Liver (tissue), 9 donors: Measurements from ENCODE around the gene COL4A1. TPM values are rescaled to one million over a fixed set of nuclear protein-coding genes. Genes with fewer than 3 reads are reported as not detected.

Experiments
- DNase-seq: peaks from one replicate; pipeline ENCODE4 v3.0.0-alpha.2; 2017; ENCODE audit warnings: low spot score
- H3K27ac ChIP-seq, 2 donors: one replicate each; pipeline ENCODE4 v1.7.0; 2013; ENCODE audit warnings: inconsistent platforms in 2 of 2, low read length in 2 of 2, control low read depth in 1 of 2, low read depth in 1 of 2, mild to moderate bottlenecking in 1 of 2
- H3K27me3 ChIP-seq, 4 donors: one replicate each; pipeline versions ENCODE4 v1.6.1 to v1.7.0; 2013; ENCODE audit warnings: low read length in 3 of 4, inconsistent platforms in 1 of 4, mild to moderate bottlenecking in 1 of 4, moderate library complexity in 1 of 4; ENCODE audit not compliant: control insufficient read depth in 4 of 4, insufficient read depth in 4 of 4
- H3K36me3 ChIP-seq, 4 donors: one replicate each; pipeline versions ENCODE4 v1.6.1 to v1.7.0; 2013; ENCODE audit warnings: low read length in 3 of 4, mild to moderate bottlenecking in 3 of 4, low read depth in 1 of 4, moderate library complexity in 1 of 4; ENCODE audit not compliant: control insufficient read depth in 4 of 4, insufficient read depth in 3 of 4
- H3K4me1 ChIP-seq, 4 donors: one replicate each; pipeline versions ENCODE4 v1.6.1 to v1.7.0; 2013; ENCODE audit warnings: low read length in 3 of 4, mild to moderate bottlenecking in 3 of 4, moderate library complexity in 1 of 4; ENCODE audit not compliant: control insufficient read depth in 4 of 4, insufficient read depth in 4 of 4
- H3K4me3 ChIP-seq, 3 donors: one replicate each; pipeline versions ENCODE4 v1.6.1 to v1.7.0; 2013; ENCODE audit warnings: low read length in 3 of 3, control low read depth in 1 of 3, low read depth in 1 of 3, mild to moderate bottlenecking in 1 of 3
- H3K9ac ChIP-seq, 2 donors: one replicate each; pipeline ENCODE4 v1.7.0; 2013; ENCODE audit warnings: low read length in 2 of 2, mild to moderate bottlenecking in 2 of 2, moderate library complexity in 2 of 2, control low read depth in 1 of 2, low read depth in 1 of 2
- H3K9me3 ChIP-seq, 4 donors: one replicate each; pipeline versions ENCODE4 v1.6.1 to v1.7.0; 2013; ENCODE audit warnings: low read length in 3 of 4; ENCODE audit not compliant: control insufficient read depth in 4 of 4
- ATF3 ChIP-seq: IDR thresholded peaks from 2 replicates; pipeline ENCODE4 v1.6.1; 2016; ENCODE audit warnings: antibody characterized with exemption
- FOXA1 ChIP-seq: IDR thresholded peaks from 2 replicates; pipeline ENCODE4 v1.6.1; 2016; ENCODE audit warnings: antibody characterized with exemption
- GABPA ChIP-seq, 2 donors: IDR thresholded peaks in 1 of 2; conservative IDR thresholded peaks in 1 of 2; 2 replicates each; pipeline ENCODE4 v1.6.1; 2016; ENCODE audit warnings: antibody characterized with exemption in 2 of 2, mild to moderate bottlenecking in 1 of 2, moderate library complexity in 1 of 2
- HNF4A ChIP-seq, 2 donors: conservative IDR thresholded peaks; 2 replicates each; pipeline ENCODE4 v1.6.1; 2016; ENCODE audit warnings: antibody characterized with exemption in 2 of 2, mild to moderate bottlenecking in 2 of 2
- HNF4G ChIP-seq: IDR thresholded peaks from 2 replicates; pipeline ENCODE4 v1.6.1; 2016; ENCODE audit warnings: antibody characterized with exemption
- JUND ChIP-seq, 2 donors: IDR thresholded peaks; 2 replicates each; pipeline ENCODE4 v1.6.1; 2016; ENCODE audit warnings: antibody characterized with exemption in 2 of 2
- NR2F2 ChIP-seq: IDR thresholded peaks from 2 replicates; pipeline ENCODE4 v1.6.1; 2016; ENCODE audit warnings: antibody characterized with exemption
- RAD21 ChIP-seq, 2 donors: IDR thresholded peaks; 2 replicates each; pipeline ENCODE4 v1.6.1; 2016; ENCODE audit warnings: antibody characterized with exemption in 2 of 2, mild to moderate bottlenecking in 2 of 2
- REST ChIP-seq: IDR thresholded peaks from 2 replicates; pipeline ENCODE4 v1.6.1; 2016; ENCODE audit warnings: antibody characterized with exemption, mild to moderate bottlenecking
- RXRA ChIP-seq, 2 donors: IDR thresholded peaks; 2 replicates each; pipeline ENCODE4 v1.6.1; 2017 to 2018; ENCODE audit warnings: antibody characterized with exemption in 2 of 2, mild to moderate bottlenecking in 1 of 2
- TAF1 ChIP-seq: conservative IDR thresholded peaks from 2 replicates; pipeline ENCODE4 v1.6.1; 2016; ENCODE audit warnings: antibody characterized with exemption, mild to moderate bottlenecking
- YY1 ChIP-seq: IDR thresholded peaks from 2 replicates; pipeline ENCODE4 v1.6.1; 2016; ENCODE audit warnings: antibody characterized with exemption, mild to moderate bottlenecking
- WGBS: extraction: QIAGEN DNeasy Blood & Tissue Kit; methylation state at CpG from one replicate; pipeline ENCODE4 v1.1.7; 2013; 5-methylcytosine and 5-hydroxymethylcytosine counted together
- polyA plus RNA-seq, 2 donors: library from polyadenylated mRNA; stranded (reverse) in 1 of 2; unstranded in 1 of 2; fragments of 200-250 nt in 1 of 2; fragments of >200 nt in 1 of 2; fragmentation: Nextera tagmentation in 1 of 2; extraction: Ambion mirVana in 1 of 2; gene quantifications; one replicate each; pipeline versions ENCODE4 v1.2.1 to v1.2.3, GENCODE V29; 2013 to 2015
- total RNA-seq, 2 donors: library from RNA; depleted of rRNA; stranded (reverse); fragments of >200 nt; gene quantifications; one replicate each; pipeline ENCODE4 v1.2.3, GENCODE V29; 2014
- TF ChIP-seq, protein P1 (sequence below): fragments of 150-350 bp; IDR thresholded peaks from 2 replicates; pipeline ENCODE4 v1.5.1; 2017; ENCODE audit warnings: improper control_type of control experiment, low read depth, low read length; ENCODE audit not compliant: missing input control
- donor health status: healthy.
- donor health status: healthy.
- donor health status: healthy.
- donor health status: healthy.
- donor health status: healthy.

The COL4A1 gene
- total and polyA plus RNA-seq, 4 donors = 5.0 to 68.5 (median 37.9) TPM

GRCh38 chr13:110290826-110291225, 16.1 kb downstream of the COL4A1 start:
- no peaks in the 10 kb centered on the region for H3K36me3 ChIP-seq
- no peak overlapping the region for H3K9ac ChIP-seq
- 74% methylated on average over 15 of the region's 15 CpGs for WGBS
- no peaks in the 10 kb centered on the region for H3K9me3 ChIP-seq
- H3K27ac ChIP-seq = no peak overlapping the region
- peaks cover 0 to 8% (median 0%) of the 10 kb centered on the region in 4 donors for H3K4me1 ChIP-seq
- TF ChIP-seq TAF1 = no peak
- no peak for TF ChIP-seq REST
- no peak for TF ChIP-seq NR2F2
- H3K4me3 ChIP-seq = no peak overlapping the region
- peaks cover 0 to 3% (median 0%) of the 10 kb centered on the region in 4 donors for H3K27me3 ChIP-seq
- no peak for DNase-seq

- TF ChIP-seq ATF3 = no peak
- TF ChIP-seq JUND (IDR thresholded peaks at IDR 0.05) = no peak
- TF ChIP-seq RAD21 (IDR thresholded peaks at IDR 0.05) = no peak
- TF ChIP-seq GABPA (IDR thresholded peaks at IDR 0.05 in 1 of 2, conservative IDR thresholded peaks at IDR 0.05 in 1 of 2) = no peak
- Histone ChIP-seq H3K4me3 (no peak overlapping the region), H3K36me3 (no peaks in the 10 kb centered on the region), H3K27ac (no peak overlapping the region), H3K9me3 (no peaks in the 10 kb centered on the region), H3K9ac (no peak overlapping the region), H3K27me3 (peaks cover 0 to 3% (median 0%) of the 10 kb centered on the region in 4 donors), H3K4me1 (peaks cover 0 to 8% (median 0%) of the 10 kb centered on the region in 4 donors)
- DNase-seq = no peak
- WGBS = 85% methylated on average over 10 of the region's 10 CpGs
Observed at GRCh38 chr13:110290153-110290552, 16.8 kb downstream of the COL4A1 start.

- no peak overlapping the region for H3K9ac ChIP-seq
- TF ChIP-seq RXRA (IDR thresholded peaks at IDR 0.05) (no peak), HNF4G (no peak), HNF4A (conservative IDR thresholded peaks at IDR 0.05) (no peak), GABPA (IDR thresholded peaks at IDR 0.05 in 1 of 2, conservative IDR thresholded peaks at IDR 0.05 in 1 of 2) (no peak), ATF3 (no peak), FOXA1 (no peak), TAF1 (no peak), YY1 (no peak)
- TF ChIP-seq, protein P1, sequence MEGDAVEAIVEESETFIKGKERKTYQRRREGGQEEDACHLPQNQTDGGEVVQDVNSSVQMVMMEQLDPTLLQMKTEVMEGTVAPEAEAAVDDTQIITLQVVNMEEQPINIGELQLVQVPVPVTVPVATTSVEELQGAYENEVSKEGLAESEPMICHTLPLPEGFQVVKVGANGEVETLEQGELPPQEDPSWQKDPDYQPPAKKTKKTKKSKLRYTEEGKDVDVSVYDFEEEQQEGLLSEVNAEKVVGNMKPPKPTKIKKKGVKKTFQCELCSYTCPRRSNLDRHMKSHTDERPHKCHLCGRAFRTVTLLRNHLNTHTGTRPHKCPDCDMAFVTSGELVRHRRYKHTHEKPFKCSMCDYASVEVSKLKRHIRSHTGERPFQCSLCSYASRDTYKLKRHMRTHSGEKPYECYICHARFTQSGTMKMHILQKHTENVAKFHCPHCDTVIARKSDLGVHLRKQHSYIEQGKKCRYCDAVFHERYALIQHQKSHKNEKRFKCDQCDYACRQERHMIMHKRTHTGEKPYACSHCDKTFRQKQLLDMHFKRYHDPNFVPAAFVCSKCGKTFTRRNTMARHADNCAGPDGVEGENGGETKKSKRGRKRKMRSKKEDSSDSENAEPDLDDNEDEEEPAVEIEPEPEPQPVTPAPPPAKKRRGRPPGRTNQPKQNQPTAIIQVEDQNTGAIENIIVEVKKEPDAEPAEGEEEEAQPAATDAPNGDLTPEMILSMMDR = no peak
- no peaks in the 10 kb centered on the region for H3K9me3 ChIP-seq
- H3K36me3 ChIP-seq = no peaks in the 10 kb centered on the region
- 84% methylated on average over 11 of the region's 11 CpGs for WGBS
- H3K4me1 ChIP-seq = peaks cover 0 to 8% (median 0%) of the 10 kb centered on the region in 4 donors
- DNase-seq = no peak
- no peak overlapping the region for H3K4me3 ChIP-seq
- H3K27ac ChIP-seq = no peak overlapping the region
- H3K27me3 ChIP-seq = peaks cover 0 to 3% (median 0%) of the 10 kb centered on the region in 4 donors
Observed at GRCh38 chr13:110289661-110290060, 17.3 kb downstream of the COL4A1 start.
